Kidney epithelial cell (primary cell): ENCODE measurements around the gene NXPE4. TPM values are rescaled to one million over a fixed set of nuclear protein-coding genes. Genes with fewer than 3 reads are reported as not detected.

Experiments
- DNase-seq: peaks from one replicate; pipeline ENCODE4 v3.0.0-alpha.2; 2010; ENCODE audit warnings: low read depth
- H3K27me3 ChIP-seq: 2 replicates; pipeline ENCODE4 v1.6.0; 2011; ENCODE audit warnings: low read length; ENCODE audit not compliant: control insufficient read depth, insufficient read depth
- H3K36me3 ChIP-seq: 2 replicates; pipeline ENCODE4 v1.5.1; 2011; ENCODE audit warnings: low read length; ENCODE audit not compliant: control insufficient read depth, insufficient read depth
- H3K4me3 ChIP-seq: 2 replicates; pipeline ENCODE4 v1.5.1; 2011; ENCODE audit warnings: low read depth, mild to moderate bottlenecking, control low read depth, low read length
- total RNA-seq: library from RNA; depleted of rRNA; stranded (reverse); fragments of >200 nt; gene quantifications from 2 replicates; pipeline ENCODE4 v1.2.3, GENCODE V29; 2015
- TF ChIP-seq, protein P1 (sequence below): IDR thresholded peaks from 2 replicates; pipeline ENCODE4 v1.5.1; 2011; ENCODE audit warnings: mild to moderate bottlenecking, moderate library complexity, low read length, control low read depth, inconsistent platforms; ENCODE audit not compliant: insufficient read depth, poor library complexity, severe bottlenecking

NXPE4 gene
- total RNA-seq, 1 donor from 2014 or later = not detected

DNA sequence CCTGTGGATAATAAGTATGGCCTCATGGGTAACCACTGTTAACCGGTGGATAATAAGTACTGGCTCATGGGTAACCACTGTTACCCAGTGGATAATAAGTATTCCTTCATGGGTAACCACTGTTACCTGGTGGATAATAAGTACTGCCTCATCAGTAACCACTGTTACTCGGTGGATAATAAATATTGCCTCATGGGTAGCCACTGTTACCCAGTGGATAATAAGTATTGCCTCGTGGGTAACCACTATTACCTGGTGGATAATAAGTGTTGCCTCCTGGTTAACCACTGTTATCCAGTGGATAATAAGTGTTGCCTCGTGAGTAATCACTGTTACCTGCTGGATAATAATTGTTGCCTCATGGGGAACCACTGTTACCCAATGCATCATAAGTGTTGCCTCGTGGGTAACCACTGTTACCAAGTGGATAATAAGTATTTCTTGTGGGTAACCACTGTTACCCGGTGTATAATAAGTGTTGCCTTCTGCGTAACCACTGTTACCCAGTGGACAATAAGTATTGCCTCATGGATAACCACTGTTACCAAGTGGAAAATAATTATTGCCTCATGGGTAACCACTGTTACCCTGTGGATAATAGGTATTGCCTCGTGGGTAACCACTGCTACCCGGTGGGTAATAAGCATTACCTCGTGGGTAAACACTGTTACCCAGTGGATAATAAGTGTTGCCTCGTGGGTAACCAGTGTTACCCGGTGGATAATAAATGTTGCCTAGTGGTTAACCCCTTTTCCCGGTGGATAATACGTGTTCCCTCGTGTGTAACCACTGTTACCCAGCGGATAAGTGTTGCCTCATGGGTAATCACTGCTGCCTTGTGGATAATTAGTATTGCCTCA is 26.6 kb upstream of the NXPE4 start:
- Histone ChIP-seq H3K4me3 (no peak overlapping the region), H3K27me3 (no peaks in the 10 kb centered on the region), H3K36me3 (no peaks in the 10 kb centered on the region)
- TF ChIP-seq, protein P1, sequence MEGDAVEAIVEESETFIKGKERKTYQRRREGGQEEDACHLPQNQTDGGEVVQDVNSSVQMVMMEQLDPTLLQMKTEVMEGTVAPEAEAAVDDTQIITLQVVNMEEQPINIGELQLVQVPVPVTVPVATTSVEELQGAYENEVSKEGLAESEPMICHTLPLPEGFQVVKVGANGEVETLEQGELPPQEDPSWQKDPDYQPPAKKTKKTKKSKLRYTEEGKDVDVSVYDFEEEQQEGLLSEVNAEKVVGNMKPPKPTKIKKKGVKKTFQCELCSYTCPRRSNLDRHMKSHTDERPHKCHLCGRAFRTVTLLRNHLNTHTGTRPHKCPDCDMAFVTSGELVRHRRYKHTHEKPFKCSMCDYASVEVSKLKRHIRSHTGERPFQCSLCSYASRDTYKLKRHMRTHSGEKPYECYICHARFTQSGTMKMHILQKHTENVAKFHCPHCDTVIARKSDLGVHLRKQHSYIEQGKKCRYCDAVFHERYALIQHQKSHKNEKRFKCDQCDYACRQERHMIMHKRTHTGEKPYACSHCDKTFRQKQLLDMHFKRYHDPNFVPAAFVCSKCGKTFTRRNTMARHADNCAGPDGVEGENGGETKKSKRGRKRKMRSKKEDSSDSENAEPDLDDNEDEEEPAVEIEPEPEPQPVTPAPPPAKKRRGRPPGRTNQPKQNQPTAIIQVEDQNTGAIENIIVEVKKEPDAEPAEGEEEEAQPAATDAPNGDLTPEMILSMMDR = no peak
- DNase-seq = no peak

DNA sequence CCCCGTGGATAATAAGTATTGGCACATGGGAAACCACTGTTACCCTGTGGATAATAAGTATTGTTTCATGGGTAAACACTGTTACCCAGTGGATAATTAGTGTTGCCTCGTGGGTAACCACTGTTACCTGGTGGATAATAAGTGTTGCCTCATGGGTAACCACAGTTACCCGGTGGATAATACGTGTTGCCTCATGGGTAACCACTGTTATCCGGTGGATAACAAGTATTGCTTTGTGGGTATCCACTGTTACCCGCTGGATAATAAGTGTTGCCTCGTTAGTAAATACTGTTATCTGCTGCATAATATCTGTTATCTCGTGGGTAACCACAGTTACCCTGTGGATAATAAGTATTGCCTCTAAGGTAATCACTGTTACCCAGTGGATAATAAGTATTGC is 25.5 kb upstream of the NXPE4 start:
- Histone ChIP-seq H3K4me3 (no peak overlapping the region), H3K27me3 (no peaks in the 10 kb centered on the region), H3K36me3 (no peaks in the 10 kb centered on the region)
- no peak for DNase-seq
- TF ChIP-seq, protein P1 = no peak

DNA sequence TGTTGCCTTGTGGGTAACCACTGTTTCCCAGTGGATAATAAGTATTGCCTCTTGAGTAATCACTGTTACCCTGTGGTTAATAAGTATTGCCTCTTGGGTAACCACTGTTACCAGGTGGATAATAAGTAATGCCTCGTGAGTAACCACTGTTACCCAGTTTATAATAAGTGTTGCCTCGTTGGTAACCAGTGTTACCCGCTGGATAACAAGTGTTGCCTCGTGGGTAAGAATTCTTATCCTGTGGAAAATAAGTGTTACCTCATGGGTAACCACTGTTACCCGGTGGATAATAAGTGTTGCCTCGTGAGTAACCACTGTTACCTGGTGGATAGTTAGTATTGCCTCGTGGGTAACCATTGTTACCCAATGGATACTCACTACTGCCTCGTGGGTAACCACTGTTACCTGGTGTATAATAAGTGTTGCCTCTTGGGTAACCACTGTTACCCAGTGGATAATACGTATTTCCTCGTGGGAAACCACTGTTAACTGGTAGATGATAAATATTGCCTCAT is 24.1 kb upstream of the NXPE4 start:
- TF ChIP-seq, protein P1 = no peak
- DNase-seq = no peak

DNA sequence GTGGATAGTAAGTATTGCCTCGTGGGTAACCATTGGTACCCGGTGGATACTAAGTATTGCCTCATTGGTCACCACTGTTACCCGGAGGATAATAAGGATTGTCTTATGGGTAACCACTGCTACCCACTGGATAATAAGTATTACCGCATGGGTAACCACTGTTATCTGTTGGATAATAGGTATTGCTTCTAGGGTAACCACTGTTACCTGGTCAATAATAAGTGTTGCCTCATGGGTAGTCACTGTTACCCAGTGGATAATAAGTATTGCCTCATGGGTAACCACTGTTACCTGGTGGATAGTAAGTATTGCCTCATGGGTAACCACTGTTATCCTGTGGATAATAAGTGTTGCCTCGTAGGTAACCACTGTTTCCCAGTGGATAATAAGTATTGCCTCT is 22.6 kb upstream of the NXPE4 start:
- TF ChIP-seq, protein P1 = no peak
- Histone ChIP-seq H3K27me3 (no peaks in the 10 kb centered on the region), H3K36me3 (no peaks in the 10 kb centered on the region), H3K4me3 (no peak overlapping the region)
- DNase-seq = no peak

More for the DNA sequence above, 24.1 kb upstream of the NXPE4 start:
- H3K4me3 ChIP-seq = no peak overlapping the region
- H3K27me3 ChIP-seq = no peaks in the 10 kb centered on the region
- H3K36me3 ChIP-seq = no peaks in the 10 kb centered on the region

DNA sequence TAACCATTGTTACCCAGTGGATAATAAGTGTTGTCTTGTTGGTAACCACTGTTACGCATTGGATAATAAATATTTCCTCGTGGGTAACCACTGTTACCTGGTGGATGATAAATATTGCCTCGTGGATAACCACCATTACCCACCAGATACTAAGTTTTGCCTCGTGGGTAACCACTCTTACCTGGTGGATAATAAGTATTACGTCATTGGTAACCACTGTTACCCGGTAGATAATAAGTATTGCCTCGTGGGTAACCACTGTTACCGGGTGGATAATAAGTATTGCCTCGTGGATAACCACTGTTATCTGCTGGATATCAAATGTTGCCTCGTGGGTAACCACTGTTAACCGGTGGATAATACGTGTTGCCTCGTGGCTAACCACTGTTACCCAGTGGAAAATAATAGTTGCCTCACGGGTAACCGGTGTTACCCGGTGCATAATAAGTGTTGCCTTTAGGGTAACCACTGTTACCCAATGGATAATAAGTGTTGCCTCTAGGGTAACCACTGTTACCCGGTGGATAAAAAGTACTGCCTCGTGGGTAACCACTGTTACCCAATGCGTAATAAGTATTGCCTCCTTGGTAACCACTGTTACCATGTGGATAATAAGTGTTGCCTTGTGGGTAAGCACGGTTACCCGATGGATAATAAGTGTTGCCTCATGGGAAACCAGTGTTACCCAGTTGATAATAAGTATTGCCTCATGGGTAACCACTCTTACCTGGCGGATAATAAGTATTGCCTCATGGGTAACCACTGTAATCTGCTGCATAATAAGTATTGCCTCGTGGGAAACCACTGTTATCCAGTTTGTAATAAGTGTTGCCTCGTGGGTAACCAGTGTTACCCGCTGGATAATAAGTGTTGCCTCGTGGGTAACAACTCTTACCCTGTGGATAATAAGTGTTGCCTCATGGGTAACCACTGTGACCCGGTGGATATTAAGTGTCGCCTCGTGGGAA is 21.9 kb upstream of the NXPE4 start:
- Histone ChIP-seq H3K4me3 (no peak overlapping the region), H3K36me3 (no peaks in the 10 kb centered on the region), H3K27me3 (no peaks in the 10 kb centered on the region)
- TF ChIP-seq, protein P1 = no peak
- DNase-seq = no peak
